Rectal smooth muscle tissue (tissue), 1 donor: ENCODE measurements around the gene FBXL7.

Source experiments
- H3K27ac ChIP-seq: one replicate; pipeline ENCODE4 v1.7.0; 2013; ENCODE audit warnings: low read depth, low read length, inconsistent platforms
- H3K27me3 ChIP-seq: one replicate; pipeline ENCODE4 v1.7.0; 2013; ENCODE audit warnings: low read length; ENCODE audit not compliant: control insufficient read depth, insufficient read depth
- H3K36me3 ChIP-seq: one replicate; pipeline ENCODE4 v1.7.0; 2013; ENCODE audit warnings: low read length; ENCODE audit not compliant: control insufficient read depth, insufficient read depth
- H3K4me1 ChIP-seq: one replicate; pipeline ENCODE4 v1.7.0; 2013; ENCODE audit warnings: low read length; ENCODE audit not compliant: control insufficient read depth, insufficient read depth
- H3K4me3 ChIP-seq: one replicate; pipeline ENCODE4 v1.7.0; 2013; ENCODE audit warnings: low read length
- H3K9ac ChIP-seq: one replicate; pipeline ENCODE4 v1.7.0; 2013; ENCODE audit warnings: low read length

Gene FBXL7

GRCh38 chr5:15799014-15799413, 299.0 kb downstream of the FBXL7 start:
- no peak overlapping the region for H3K4me3 ChIP-seq
- H3K4me1 ChIP-seq = no peaks in the 10 kb centered on the region
- H3K27me3 ChIP-seq = no peaks in the 10 kb centered on the region
- no peaks in the 10 kb centered on the region for H3K36me3 ChIP-seq
- H3K9ac ChIP-seq = no peak overlapping the region
- no peak overlapping the region for H3K27ac ChIP-seq

- H3K4me1 ChIP-seq = no peaks in the 10 kb centered on the region
- H3K27me3 ChIP-seq = no peaks in the 10 kb centered on the region
- no peak overlapping the region for H3K9ac ChIP-seq
- H3K36me3 ChIP-seq = no peaks in the 10 kb centered on the region
- no peak overlapping the region for H3K27ac ChIP-seq
- no peak overlapping the region for H3K4me3 ChIP-seq
Measured at GRCh38 chr5:15799612-15800011, 299.6 kb downstream of the FBXL7 start.

- H3K27ac ChIP-seq = no peak overlapping the region
- no peak overlapping the region for H3K9ac ChIP-seq
Measured at GRCh38 chr5:15803280-15803679, 303.3 kb downstream of the FBXL7 start.

GRCh38 chr5:15806613-15807012, 306.6 kb downstream of the FBXL7 start:
- H3K27ac ChIP-seq = no peak overlapping the region
- H3K9ac ChIP-seq = no peak overlapping the region
- peaks cover 15% of the 10 kb centered on the region for H3K4me1 ChIP-seq
- no peaks in the 10 kb centered on the region for H3K27me3 ChIP-seq
- H3K36me3 ChIP-seq = no peaks in the 10 kb centered on the region
- H3K4me3 ChIP-seq = no peak overlapping the region

More at GRCh38 chr5:15803280-15803679, 303.3 kb downstream of the FBXL7 start:
- H3K4me1 ChIP-seq = peaks cover 11% of the 10 kb centered on the region
- no peak overlapping the region for H3K4me3 ChIP-seq
- no peaks in the 10 kb centered on the region for H3K27me3 ChIP-seq
- H3K36me3 ChIP-seq = no peaks in the 10 kb centered on the region

GRCh38 chr5:15807248-15807647, 307.3 kb downstream of the FBXL7 start:
- Histone ChIP-seq H3K36me3 (no peaks in the 10 kb centered on the region), H3K4me1 (peaks cover 15% of the 10 kb centered on the region), H3K27me3 (no peaks in the 10 kb centered on the region), H3K27ac (no peak overlapping the region), H3K4me3 (no peak overlapping the region), H3K9ac (no peak overlapping the region)

GRCh38 chr5:15807871-15808270, 307.9 kb downstream of the FBXL7 start:
- peaks cover 15% of the 10 kb centered on the region for H3K4me1 ChIP-seq
- no peak overlapping the region for H3K27ac ChIP-seq
- no peaks in the 10 kb centered on the region for H3K36me3 ChIP-seq
- H3K9ac ChIP-seq = no peak overlapping the region
- no peak overlapping the region for H3K4me3 ChIP-seq
- no peaks in the 10 kb centered on the region for H3K27me3 ChIP-seq

- no peak overlapping the region for H3K27ac ChIP-seq
- no peak overlapping the region for H3K4me3 ChIP-seq
- peaks cover 15% of the 10 kb centered on the region for H3K4me1 ChIP-seq
- no peak overlapping the region for H3K9ac ChIP-seq
- H3K27me3 ChIP-seq = no peaks in the 10 kb centered on the region
- H3K36me3 ChIP-seq = no peaks in the 10 kb centered on the region
Measured at GRCh38 chr5:15808577-15808976, 308.6 kb downstream of the FBXL7 start.

- no peaks in the 10 kb centered on the region for H3K36me3 ChIP-seq
- H3K4me1 ChIP-seq = no peaks in the 10 kb centered on the region
- H3K9ac ChIP-seq = no peak overlapping the region
- H3K27me3 ChIP-seq = no peaks in the 10 kb centered on the region
- H3K27ac ChIP-seq = no peak overlapping the region
- no peak overlapping the region for H3K4me3 ChIP-seq
Measured at GRCh38 chr5:15819617-15820016, 319.6 kb downstream of the FBXL7 start.

- H3K36me3 ChIP-seq = no peaks in the 10 kb centered on the region
- no peak overlapping the region for H3K4me3 ChIP-seq
- H3K4me1 ChIP-seq = no peaks in the 10 kb centered on the region
- no peak overlapping the region for H3K27ac ChIP-seq
- H3K27me3 ChIP-seq = no peaks in the 10 kb centered on the region
- no peak overlapping the region for H3K9ac ChIP-seq
Measured at GRCh38 chr5:15821506-15821905, 321.5 kb downstream of the FBXL7 start.

- no peaks in the 10 kb centered on the region for H3K36me3 ChIP-seq
- no peaks in the 10 kb centered on the region for H3K27me3 ChIP-seq
- no peak overlapping the region for H3K4me3 ChIP-seq
- no peak overlapping the region for H3K9ac ChIP-seq
- H3K4me1 ChIP-seq = no peaks in the 10 kb centered on the region
- no peak overlapping the region for H3K27ac ChIP-seq
Measured at GRCh38 chr5:15823398-15823797, 323.4 kb downstream of the FBXL7 start.

- Histone ChIP-seq H3K27ac (no peak overlapping the region), H3K9ac (no peak overlapping the region), H3K4me3 (no peak overlapping the region), H3K36me3 (no peaks in the 10 kb centered on the region), H3K27me3 (no peaks in the 10 kb centered on the region), H3K4me1 (peaks cover 11% of the 10 kb centered on the region)
Measured at GRCh38 chr5:15827741-15828140, 327.8 kb downstream of the FBXL7 start.

GRCh38 chr5:15831408-15831807, 331.4 kb downstream of the FBXL7 start:
- Histone ChIP-seq H3K36me3 (no peaks in the 10 kb centered on the region), H3K4me1 (peaks cover 11% of the 10 kb centered on the region), H3K4me3 (no peak overlapping the region), H3K27me3 (no peaks in the 10 kb centered on the region), H3K27ac (no peak overlapping the region), H3K9ac (no peak overlapping the region)

GRCh38 chr5:15833365-15833764, 333.4 kb downstream of the FBXL7 start:
- Histone ChIP-seq H3K4me3 (no peak overlapping the region), H3K9ac (no peak overlapping the region), H3K27me3 (no peaks in the 10 kb centered on the region), H3K4me1 (peaks cover 11% of the 10 kb centered on the region), H3K27ac (no peak overlapping the region), H3K36me3 (no peaks in the 10 kb centered on the region)
